WTC11 (cell line): ENCODE measurements around the gene CENATAC. TPM values are rescaled to one million over a fixed set of nuclear protein-coding genes. Genes with fewer than 3 reads are reported as not detected.

Source experiments
- ATAC-seq: fragments of 200-7000 bp; cut with Tn5 transposase; 2 replicates; pipeline ENCODE4 v1.10.0; 2021; ENCODE audit warnings: mild to moderate bottlenecking, moderate library complexity
- CTCF ChIA-PET: fragments of 300-600 bp; sonication (Branson Sonifier 250); formaldehyde crosslinking; loops from one replicate; lab custom pipeline; 2021; ENCODE audit warnings: antibody characterized with exemption; lab: Charles Lee
- POLR2A ChIA-PET: fragments of 350-600 bp; sonication (Branson Sonifier 250); formaldehyde crosslinking; loops from one replicate; lab custom pipeline; 2021; ENCODE audit warnings: antibody characterized with exemption; lab: Charles Lee
- DNase-seq: peaks from one replicate; pipeline ENCODE4 v3.0.0; 2021; ENCODE audit warnings: low spot score
- H3K27ac Mint-ChIP-seq: 2 replicates; pipeline ENCODE4 v1.8.0; 2021; ENCODE audit warnings: mixed read lengths
- H3K27me3 Mint-ChIP-seq: 2 replicates; pipeline ENCODE4 v1.8.0; 2021; ENCODE audit warnings: low read depth, mild to moderate bottlenecking, moderate library complexity, mixed read lengths
- H3K36me3 Mint-ChIP-seq: 2 replicates; pipeline ENCODE4 v1.8.0; 2021; ENCODE audit warnings: mixed read lengths
- H3K4me1 Mint-ChIP-seq: 2 replicates; pipeline ENCODE4 v1.8.0; 2022; ENCODE audit warnings: mixed read lengths
- H3K4me3 Mint-ChIP-seq: 2 replicates; pipeline ENCODE4 v1.8.0; 2021; ENCODE audit warnings: mild to moderate bottlenecking, moderate library complexity, mixed read lengths
- H3K9me3 Mint-ChIP-seq: 2 replicates; pipeline ENCODE4 v1.8.0; 2021; ENCODE audit warnings: mixed read lengths
- CDX4 ChIP-seq: fragments of 250-450 bp; sonication (Bioruptor Pico); IDR thresholded peaks from 2 replicates; pipeline ENCODE4 v1.9.0; 2021; ENCODE audit warnings: moderate library complexity, mild to moderate bottlenecking, inconsistent platforms, borderline replicate concordance
- CTCF ChIP-seq: fragments of 200-600 bp; IDR thresholded peaks from 2 replicates; pipeline ENCODE4 v1.8.0; 2022; ENCODE audit warnings: antibody characterized with exemption
- ELF4 ChIP-seq: sonication (generic); formaldehyde crosslinking; IDR thresholded peaks from 2 replicates; pipeline ENCODE4 v1.8.1; 2022; ENCODE audit warnings: low read depth, mild to moderate bottlenecking, moderate library complexity, missing genetic modification reagents
- ERG ChIP-seq: fragments of 250-450 bp; sonication (Bioruptor Pico); IDR thresholded peaks from 2 replicates; pipeline ENCODE4 v1.8.0; 2021; ENCODE audit warnings: mild to moderate bottlenecking
- GRHL2 ChIP-seq: fragments of 250-450 bp; sonication (Bioruptor Pico); IDR thresholded peaks from 2 replicates; pipeline ENCODE4 v1.8.0; 2022; ENCODE audit warnings: mild to moderate bottlenecking, moderate library complexity; ENCODE audit not compliant: insufficient replicate concordance, severe bottlenecking
- GTF2I ChIP-seq: fragments of 250-450 bp; sonication (Bioruptor Pico); conservative IDR thresholded peaks from 2 replicates; pipeline ENCODE4 v1.4.0; 2021; ENCODE audit warnings: mild to moderate bottlenecking
- HMGA2 ChIP-seq: fragments of 250-450 bp; sonication (Bioruptor Pico); IDR thresholded peaks from 2 replicates; pipeline ENCODE4 v1.4.0; 2021; ENCODE audit warnings: mild to moderate bottlenecking, moderate library complexity
- IRF1 ChIP-seq: sonication (generic); formaldehyde crosslinking; IDR thresholded peaks from 2 replicates; pipeline ENCODE4 v1.8.0; 2023; ENCODE audit warnings: missing genetic modification reagents
- IRF2 ChIP-seq: sonication (generic); formaldehyde crosslinking; IDR thresholded peaks from 2 replicates; pipeline ENCODE4 v1.8.0; 2022; ENCODE audit warnings: low read depth, missing genetic modification reagents, borderline replicate concordance
- MAX ChIP-seq: sonication (generic); formaldehyde crosslinking; IDR thresholded peaks from 2 replicates; pipeline ENCODE4 v1.8.0; 2022; ENCODE audit warnings: mild to moderate bottlenecking, missing genetic modification reagents
- NFYB ChIP-seq: sonication (generic); formaldehyde crosslinking; conservative IDR thresholded peaks from 2 replicates; pipeline ENCODE4 v1.8.0; 2022; ENCODE audit warnings: low read depth, missing genetic modification reagents
- RORB ChIP-seq: fragments of 250-450 bp; sonication (Bioruptor Pico); IDR thresholded peaks from 2 replicates; pipeline ENCODE4 v1.9.0; 2021; ENCODE audit warnings: mild to moderate bottlenecking
- SP1 ChIP-seq: sonication (generic); formaldehyde crosslinking; conservative IDR thresholded peaks from 2 replicates; pipeline ENCODE4 v1.8.1; 2022; ENCODE audit warnings: missing genetic modification reagents
- ZBTB21 ChIP-seq: sonication (generic); formaldehyde crosslinking; IDR thresholded peaks from 2 replicates; pipeline ENCODE4 v1.8.1; 2023; ENCODE audit warnings: mild to moderate bottlenecking, missing genetic modification reagents, borderline replicate concordance
- total RNA-seq: library from RNA; stranded (reverse); gene quantifications from 3 replicates; pipeline ENCODE4 v1.2.3, GENCODE V29; 2021
- TF ChIP-seq, protein P1 (sequence below): sonication (generic); formaldehyde crosslinking; IDR thresholded peaks from 2 replicates; pipeline ENCODE4 v1.8.0; 2022; ENCODE audit warnings: mild to moderate bottlenecking, missing genetic modification reagents
- TF ChIP-seq, protein P2 (sequence below): sonication (generic); formaldehyde crosslinking; IDR thresholded peaks from 2 replicates; pipeline ENCODE4 v1.8.1; 2022; ENCODE audit warnings: mild to moderate bottlenecking, moderate library complexity, missing genetic modification reagents
- TF ChIP-seq, protein P3 (sequence below): fragments of 250-450 bp; sonication (Bioruptor Pico); IDR thresholded peaks from 2 replicates; pipeline ENCODE4 v2.1.2; 2022; ENCODE audit warnings: mild to moderate bottlenecking, moderate library complexity
- TF ChIP-seq, protein P4 (sequence below): sonication (generic); formaldehyde crosslinking; IDR thresholded peaks from 2 replicates; pipeline ENCODE4 v1.8.0; 2023; ENCODE audit warnings: missing genetic modification reagents, mild to moderate bottlenecking, borderline replicate concordance

CENATAC gene
- total RNA-seq, 1 experiment from 2014 or later = 41.7 TPM

DNA sequence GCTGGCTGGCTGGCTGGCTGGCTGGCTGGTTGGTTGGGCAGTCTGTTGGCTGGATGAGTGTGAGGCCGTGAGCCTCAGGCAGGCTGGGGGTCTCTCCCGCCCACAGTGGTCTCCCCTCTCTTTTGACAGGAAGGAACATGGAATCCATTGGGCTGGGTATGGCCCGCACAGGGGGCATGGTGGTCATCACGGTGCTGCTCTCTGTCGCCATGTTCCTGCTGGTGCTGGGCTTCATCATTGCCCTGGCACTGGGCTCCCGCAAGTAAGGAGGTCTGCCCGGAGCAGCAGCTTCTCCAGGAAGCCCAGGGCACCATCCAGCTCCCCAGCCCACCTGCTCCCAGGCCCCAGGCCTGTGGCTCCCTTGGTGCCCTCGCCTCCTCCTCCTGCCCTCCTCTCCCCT, 40.0 kb upstream of the CENATAC start (continued):
- TF ChIP-seq IRF1 (CRISPR knock-in tag) (no peak), GTF2I (CRISPR knock-in tag) (no peak), GRHL2 (no peak), CTCF (no peak), NFYB (CRISPR knock-in tag) (no peak), IRF2 (CRISPR knock-in tag) (no peak), HMGA2 (CRISPR knock-in tag) (no peak), SP1 (CRISPR knock-in tag) (no peak)
- TF ChIP-seq, protein P1, sequence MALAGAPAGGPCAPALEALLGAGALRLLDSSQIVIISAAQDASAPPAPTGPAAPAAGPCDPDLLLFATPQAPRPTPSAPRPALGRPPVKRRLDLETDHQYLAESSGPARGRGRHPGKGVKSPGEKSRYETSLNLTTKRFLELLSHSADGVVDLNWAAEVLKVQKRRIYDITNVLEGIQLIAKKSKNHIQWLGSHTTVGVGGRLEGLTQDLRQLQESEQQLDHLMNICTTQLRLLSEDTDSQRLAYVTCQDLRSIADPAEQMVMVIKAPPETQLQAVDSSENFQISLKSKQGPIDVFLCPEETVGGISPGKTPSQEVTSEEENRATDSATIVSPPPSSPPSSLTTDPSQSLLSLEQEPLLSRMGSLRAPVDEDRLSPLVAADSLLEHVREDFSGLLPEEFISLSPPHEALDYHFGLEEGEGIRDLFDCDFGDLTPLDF (CRISPR knock-in tag) = no peak
- TF ChIP-seq, protein P2, sequence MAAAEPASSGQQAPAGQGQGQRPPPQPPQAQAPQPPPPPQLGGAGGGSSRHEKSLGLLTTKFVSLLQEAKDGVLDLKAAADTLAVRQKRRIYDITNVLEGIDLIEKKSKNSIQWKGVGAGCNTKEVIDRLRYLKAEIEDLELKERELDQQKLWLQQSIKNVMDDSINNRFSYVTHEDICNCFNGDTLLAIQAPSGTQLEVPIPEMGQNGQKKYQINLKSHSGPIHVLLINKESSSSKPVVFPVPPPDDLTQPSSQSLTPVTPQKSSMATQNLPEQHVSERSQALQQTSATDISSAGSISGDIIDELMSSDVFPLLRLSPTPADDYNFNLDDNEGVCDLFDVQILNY = no peak
- TF ChIP-seq, protein P3, sequence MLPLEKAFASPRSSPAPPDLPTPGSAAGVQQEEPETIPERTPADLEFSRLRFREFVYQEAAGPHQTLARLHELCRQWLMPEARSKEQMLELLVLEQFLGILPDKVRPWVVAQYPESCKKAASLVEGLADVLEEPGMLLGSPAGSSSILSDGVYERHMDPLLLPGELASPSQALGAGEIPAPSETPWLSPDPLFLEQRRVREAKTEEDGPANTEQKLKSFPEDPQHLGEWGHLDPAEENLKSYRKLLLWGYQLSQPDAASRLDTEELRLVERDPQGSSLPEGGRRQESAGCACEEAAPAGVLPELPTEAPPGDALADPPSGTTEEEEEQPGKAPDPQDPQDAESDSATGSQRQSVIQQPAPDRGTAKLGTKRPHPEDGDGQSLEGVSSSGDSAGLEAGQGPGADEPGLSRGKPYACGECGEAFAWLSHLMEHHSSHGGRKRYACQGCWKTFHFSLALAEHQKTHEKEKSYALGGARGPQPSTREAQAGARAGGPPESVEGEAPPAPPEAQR (CRISPR knock-in tag) = no peak
- TF ChIP-seq, protein P4, sequence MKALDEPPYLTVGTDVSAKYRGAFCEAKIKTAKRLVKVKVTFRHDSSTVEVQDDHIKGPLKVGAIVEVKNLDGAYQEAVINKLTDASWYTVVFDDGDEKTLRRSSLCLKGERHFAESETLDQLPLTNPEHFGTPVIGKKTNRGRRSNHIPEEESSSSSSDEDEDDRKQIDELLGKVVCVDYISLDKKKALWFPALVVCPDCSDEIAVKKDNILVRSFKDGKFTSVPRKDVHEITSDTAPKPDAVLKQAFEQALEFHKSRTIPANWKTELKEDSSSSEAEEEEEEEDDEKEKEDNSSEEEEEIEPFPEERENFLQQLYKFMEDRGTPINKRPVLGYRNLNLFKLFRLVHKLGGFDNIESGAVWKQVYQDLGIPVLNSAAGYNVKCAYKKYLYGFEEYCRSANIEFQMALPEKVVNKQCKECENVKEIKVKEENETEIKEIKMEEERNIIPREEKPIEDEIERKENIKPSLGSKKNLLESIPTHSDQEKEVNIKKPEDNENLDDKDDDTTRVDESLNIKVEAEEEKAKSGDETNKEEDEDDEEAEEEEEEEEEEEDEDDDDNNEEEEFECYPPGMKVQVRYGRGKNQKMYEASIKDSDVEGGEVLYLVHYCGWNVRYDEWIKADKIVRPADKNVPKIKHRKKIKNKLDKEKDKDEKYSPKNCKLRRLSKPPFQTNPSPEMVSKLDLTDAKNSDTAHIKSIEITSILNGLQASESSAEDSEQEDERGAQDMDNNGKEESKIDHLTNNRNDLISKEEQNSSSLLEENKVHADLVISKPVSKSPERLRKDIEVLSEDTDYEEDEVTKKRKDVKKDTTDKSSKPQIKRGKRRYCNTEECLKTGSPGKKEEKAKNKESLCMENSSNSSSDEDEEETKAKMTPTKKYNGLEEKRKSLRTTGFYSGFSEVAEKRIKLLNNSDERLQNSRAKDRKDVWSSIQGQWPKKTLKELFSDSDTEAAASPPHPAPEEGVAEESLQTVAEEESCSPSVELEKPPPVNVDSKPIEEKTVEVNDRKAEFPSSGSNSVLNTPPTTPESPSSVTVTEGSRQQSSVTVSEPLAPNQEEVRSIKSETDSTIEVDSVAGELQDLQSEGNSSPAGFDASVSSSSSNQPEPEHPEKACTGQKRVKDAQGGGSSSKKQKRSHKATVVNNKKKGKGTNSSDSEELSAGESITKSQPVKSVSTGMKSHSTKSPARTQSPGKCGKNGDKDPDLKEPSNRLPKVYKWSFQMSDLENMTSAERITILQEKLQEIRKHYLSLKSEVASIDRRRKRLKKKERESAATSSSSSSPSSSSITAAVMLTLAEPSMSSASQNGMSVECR (CRISPR knock-in tag) = no peak

GRCh38 chr11:118958577-118958976, 39.4 kb upstream of the CENATAC start:
- ATAC-seq = no peak
- CTCF ChIA-PET = no interaction called here
- POLR2A ChIA-PET = no interaction called here

More at GRCh38 chr11:118958577-118958976, 39.4 kb upstream of the CENATAC start:
- DNase-seq = no peak
- Mint-ChIP-seq H3K4me1 (peaks cover 14% of the 10 kb centered on the region), H3K27me3 (peaks cover 8% of the 10 kb centered on the region), H3K27ac (no peak overlapping the region), H3K36me3 (no peaks in the 10 kb centered on the region), H3K4me3 (no peak overlapping the region), H3K9me3 (no peaks in the 10 kb centered on the region)
- TF ChIP-seq RORB (CRISPR knock-in tag) (no peak), ELF4 (no peak), ZBTB21 (CRISPR knock-in tag) (no peak), ERG (CRISPR knock-in tag) (no peak), MAX (CRISPR knock-in tag) (no peak), CDX4 (CRISPR knock-in tag) (no peak), NFYB (CRISPR knock-in tag) (no peak)
